22Rv1 (cell line): ENCODE results near the gene TSSK6.

ENCODE experiments used
- H3K27ac ChIP-seq: fragments of 450-650 bp; 2 replicates; pipeline ENCODE4 v1.5.1; 2017
- CTCF ChIP-seq: fragments of 450-650 bp; IDR thresholded peaks from 2 replicates; pipeline ENCODE4 v1.5.1; 2017; ENCODE audit warnings: mild to moderate bottlenecking
- ZFX ChIP-seq: fragments of 450-650 bp; IDR thresholded peaks from 2 replicates; pipeline ENCODE4 v1.6.1; 2017; ENCODE audit warnings: antibody characterized with exemption, borderline replicate concordance

Gene TSSK6

GRCh38 chr19:19558055-19558454 is 42.7 kb upstream of the TSSK6 start:
- no peak overlapping the region for H3K27ac ChIP-seq
- TF ChIP-seq CTCF, result no peak
- no peak for TF ChIP-seq ZFX

GRCh38 chr19:19554074-19555023 is 39.0 kb upstream of the TSSK6 start:
- no peak overlapping the region for H3K27ac ChIP-seq
- TF ChIP-seq ZFX (no peak), CTCF (peak; percentile 88)

GRCh38 chr19:19553670-19554069 is 38.3 kb upstream of the TSSK6 start:
- H3K27ac ChIP-seq, result no peak overlapping the region
- TF ChIP-seq ZFX (no peak), CTCF (no peak)

- TF ChIP-seq ZFX (no peak), CTCF (peak; percentile 34; the same call in 1 of the 2 replicates)
- H3K27ac ChIP-seq, result no peak overlapping the region
Measured at GRCh38 chr19:19552798-19553197, 37.5 kb upstream of the TSSK6 start.

- TF ChIP-seq CTCF (no peak), ZFX (no peak)
- H3K27ac ChIP-seq, result no peak overlapping the region
Measured at GRCh38 chr19:19551853-19552192, 36.5 kb upstream of the TSSK6 start.

GRCh38 chr19:19550972-19551852 is 35.9 kb upstream of the TSSK6 start:
- H3K27ac ChIP-seq, result no peak overlapping the region
- TF ChIP-seq CTCF (no peak), ZFX (no peak)
